Hepatocyte (in vitro differentiated cells): ENCODE data around the gene ZNF248. TPM values are rescaled to one million over a fixed set of nuclear protein-coding genes. Genes with fewer than 3 reads are reported as not detected.

ENCODE experiments used
- DNase-seq: peaks from one replicate; pipeline ENCODE4 v3.0.0-alpha.2; 2016; ENCODE audit warnings: low spot score
- H2AFZ ChIP-seq: fragments of 200-600 bp; sonication (generic); 2 replicates; pipeline ENCODE4 v1.6.0; 2016; ENCODE audit warnings: antibody characterized with exemption, mild to moderate bottlenecking
- H3K27ac ChIP-seq: fragments of 200-600 bp; sonication (generic); 2 replicates; pipeline ENCODE4 v1.5.1; 2016; ENCODE audit warnings: mild to moderate bottlenecking
- H3K27me3 ChIP-seq: fragments of 200-600 bp; sonication (generic); 2 replicates; pipeline ENCODE4 v1.6.1; 2016
- H3K36me3 ChIP-seq: fragments of 200-600 bp; sonication (generic); replicated peaks from 2 replicates; pipeline ENCODE4 v1.5.1; 2016; ENCODE audit warnings: low read depth; ENCODE audit not compliant: insufficient read depth
- H3K4me1 ChIP-seq: fragments of 200-600 bp; sonication (generic); 2 replicates; pipeline ENCODE4 v1.5.1; 2016; ENCODE audit warnings: mild to moderate bottlenecking, moderate library complexity; ENCODE audit not compliant: insufficient read depth
- H3K4me2 ChIP-seq: fragments of 200-600 bp; sonication (generic); 2 replicates; pipeline ENCODE4 v1.6.0; 2016
- H3K4me3 ChIP-seq: fragments of 200-600 bp; sonication (generic); 2 replicates; pipeline ENCODE4 v1.5.1; 2016; ENCODE audit warnings: mild to moderate bottlenecking
- H3K79me2 ChIP-seq: fragments of 200-600 bp; sonication (generic); 2 replicates; pipeline ENCODE4 v1.6.0; 2017; ENCODE audit warnings: mild to moderate bottlenecking
- H3K9me2 ChIP-seq: fragments of 200-600 bp; sonication (generic); replicated peaks from 2 replicates; pipeline ENCODE4 v1.6.0; 2017; ENCODE audit warnings: mild to moderate bottlenecking; ENCODE audit not compliant: insufficient read depth
- H3K9me3 ChIP-seq: fragments of 200-600 bp; sonication (generic); 2 replicates; pipeline ENCODE4 v1.5.1; 2016; ENCODE audit warnings: low read depth, mild to moderate bottlenecking
- H4K20me1 ChIP-seq: fragments of 200-600 bp; sonication (generic); 2 replicates; pipeline ENCODE4 v1.6.0; 2016; ENCODE audit warnings: mild to moderate bottlenecking; ENCODE audit not compliant: insufficient read depth, poor library complexity, severe bottlenecking
- CTCF ChIP-seq: fragments of 200-600 bp; sonication (generic); IDR thresholded peaks from 2 replicates; pipeline ENCODE4 v1.5.1; 2016; ENCODE audit warnings: antibody characterized with exemption, mild to moderate bottlenecking; ENCODE audit not compliant: poor library complexity
- EZH2 ChIP-seq: fragments of 200-600 bp; sonication (generic); IDR thresholded peaks from 2 replicates; pipeline ENCODE4 v1.6.1; 2016; ENCODE audit warnings: antibody characterized with exemption, mild to moderate bottlenecking, borderline replicate concordance
- EZH2phosphoT487 ChIP-seq: fragments of 200-600 bp; sonication (generic); IDR thresholded peaks from one replicate; pipeline ENCODE4 v1.6.1; 2018; ENCODE audit warnings: antibody characterized with exemption, mild to moderate bottlenecking, low read depth, moderate library complexity; ENCODE audit not compliant: unreplicated experiment, severe bottlenecking
- WGBS: methylation state at CpG from one replicate; pipeline ENCODE4 v1.1.6; 2016; ENCODE audit warnings: low lambda C conversion rate; ENCODE audit errors: missing lambda C conversion rate; 5-methylcytosine and 5-hydroxymethylcytosine counted together
- polyA plus RNA-seq: library from polyadenylated mRNA; unstranded; fragments of >200 nt; fragmentation: Nextera tagmentation; extraction: Ambion mirVana; gene quantifications from 2 replicates; pipeline ENCODE4 v1.2.1, GENCODE V29; 2016
- total RNA-seq: library from RNA; depleted of rRNA; stranded (reverse); fragments of >200 nt; gene quantifications from 2 replicates; pipeline ENCODE4 v1.2.3, GENCODE V29; 2014

Gene ZNF248
- total and polyA plus RNA-seq, 2 experiments from 2014 or later: not detected

GRCh38 chr10:37854626-37855025 lies 2.8 kb downstream of the ZNF248 start:
- no peak for DNase-seq
- Histone ChIP-seq H2AFZ (no peak overlapping the region), H3K27ac (no peak overlapping the region), H3K9me2 (no peaks in the 10 kb centered on the region), H3K27me3 (no peaks in the 10 kb centered on the region), H3K36me3 (no peaks in the 10 kb centered on the region), H3K9me3 (no peaks in the 10 kb centered on the region), H3K4me2 (no peak overlapping the region), H3K4me3 (no peak overlapping the region), H3K4me1 (no peaks in the 10 kb centered on the region), H3K79me2 (no peaks in the 10 kb centered on the region), H4K20me1 (no peaks in the 10 kb centered on the region)
- no peak for TF ChIP-seq CTCF
- TF ChIP-seq EZH2phosphoT487: no peak
- TF ChIP-seq EZH2: no peak

GRCh38 chr10:37844644-37845043 lies 12.8 kb downstream of the ZNF248 start:
- no peak overlapping the region for H2AFZ ChIP-seq
- no peaks in the 10 kb centered on the region for H4K20me1 ChIP-seq
- H3K27me3 ChIP-seq: no peaks in the 10 kb centered on the region
- H3K4me2 ChIP-seq: no peak overlapping the region
- H3K4me3 ChIP-seq: no peak overlapping the region
- H3K4me1 ChIP-seq: no peaks in the 10 kb centered on the region
- no peak overlapping the region for H3K27ac ChIP-seq
- no peak for DNase-seq
- WGBS: 91% methylated on average over 1 of the region's 2 CpGs
- TF ChIP-seq EZH2phosphoT487 (no peak), EZH2 (no peak), CTCF (no peak)
- H3K9me2 ChIP-seq: no peaks in the 10 kb centered on the region
- no peaks in the 10 kb centered on the region for H3K79me2 ChIP-seq
- no peaks in the 10 kb centered on the region for H3K9me3 ChIP-seq
- H3K36me3 ChIP-seq: no peaks in the 10 kb centered on the region

- no peak overlapping the region for H3K4me3 ChIP-seq
- no peak overlapping the region for H3K4me2 ChIP-seq
- no peak overlapping the region for H3K27ac ChIP-seq
- 55% methylated on average over 2 of the region's 2 CpGs for WGBS
- no peaks in the 10 kb centered on the region for H3K79me2 ChIP-seq
- H3K27me3 ChIP-seq: no peaks in the 10 kb centered on the region
- no peaks in the 10 kb centered on the region for H3K9me2 ChIP-seq
- no peak for DNase-seq
- H4K20me1 ChIP-seq: no peaks in the 10 kb centered on the region
- H3K36me3 ChIP-seq: no peaks in the 10 kb centered on the region
- no peaks in the 10 kb centered on the region for H3K4me1 ChIP-seq
- H3K9me3 ChIP-seq: no peaks in the 10 kb centered on the region
- TF ChIP-seq EZH2phosphoT487: no peak
- no peak for TF ChIP-seq EZH2
- TF ChIP-seq CTCF: no peak
- H2AFZ ChIP-seq: no peak overlapping the region
Observed at GRCh38 chr10:37839243-37839642, 18.2 kb downstream of the ZNF248 start.
